HG03457 (cell line): ENCODE results near the gene CCSER2.
"Not testable (repeated sequence)": the region's sequence is repeated elsewhere in the genome, so short reads cannot be mapped to it uniquely, and the experiment has no call there.

Experiments used
- ATAC-seq: cut with Tn5 transposase; IDR thresholded peaks from one replicate; pipeline ENCODE4 v1.9.1; 2021; ENCODE audit warnings: moderate number of reproducible peaks; ENCODE audit not compliant: unreplicated experiment

Gene CCSER2

GRCh38 chr10:84511709-84512285 lies 183.4 kb downstream of the CCSER2 start:
- no peak for ATAC-seq

- ATAC-seq, result no peak
Observed at GRCh38 chr10:84517554-84517953, 189.2 kb downstream of the CCSER2 start.

- no peak for ATAC-seq
Observed at GRCh38 chr10:84519235-84519634, 190.8 kb downstream of the CCSER2 start.

- no peak for ATAC-seq
Observed at GRCh38 chr10:84521013-84521412, 192.6 kb downstream of the CCSER2 start.

- no peak for ATAC-seq
Observed at GRCh38 chr10:84521468-84521867, 193.1 kb downstream of the CCSER2 start.

GRCh38 chr10:84522612-84523462 lies 194.4 kb downstream of the CCSER2 start:
- ATAC-seq, result no peak

- no peak for ATAC-seq
Observed at GRCh38 chr10:84523526-84523925, 195.1 kb downstream of the CCSER2 start.

GRCh38 chr10:84524435-84524834 lies 196.0 kb downstream of the CCSER2 start:
- ATAC-seq, result no peak

- no peak for ATAC-seq
Observed at GRCh38 chr10:84525120-84525806, 196.9 kb downstream of the CCSER2 start.

- not testable (repeated sequence) for ATAC-seq
Observed at GRCh38 chr10:84525807-84526182, 197.4 kb downstream of the CCSER2 start.

- not testable (repeated sequence) for ATAC-seq
Observed at GRCh38 chr10:84527386-84527785, 199.0 kb downstream of the CCSER2 start.

- not testable (repeated sequence) for ATAC-seq
Observed at GRCh38 chr10:84528526-84528925, 200.1 kb downstream of the CCSER2 start.

- no peak for ATAC-seq
Observed at GRCh38 chr10:84530724-84531325, 202.4 kb downstream of the CCSER2 start.

- no peak for ATAC-seq
Observed at GRCh38 chr10:84531396-84531795, 203.0 kb downstream of the CCSER2 start.

GRCh38 chr10:84534168-84534567 lies 205.8 kb downstream of the CCSER2 start:
- ATAC-seq, result no peak

GRCh38 chr10:84537447-84537931 lies 209.1 kb downstream of the CCSER2 start:
- ATAC-seq, result peak; percentile 64

GRCh38 chr10:84538036-84538435 lies 209.6 kb downstream of the CCSER2 start:
- ATAC-seq, result no peak

- ATAC-seq, result no peak
Observed at GRCh38 chr10:84539216-84539615, 210.8 kb downstream of the CCSER2 start.

GRCh38 chr10:84540022-84540616 lies 211.7 kb downstream of the CCSER2 start:
- ATAC-seq, result no peak

- peak; percentile 86 for ATAC-seq
Observed at GRCh38 chr10:84540617-84541288, 212.4 kb downstream of the CCSER2 start.
